Mucosa of stomach (tissue), 1 donor: Measurements from ENCODE around the gene TMEM117.

ENCODE experiments used
- H3K27me3 ChIP-seq: one replicate; pipeline ENCODE4 v1.7.0; 2013; ENCODE audit warnings: mild to moderate bottlenecking, low read length; ENCODE audit not compliant: control insufficient read depth, insufficient read depth
- H3K36me3 ChIP-seq: one replicate; pipeline ENCODE4 v1.7.0; 2013; ENCODE audit warnings: low read length; ENCODE audit not compliant: control insufficient read depth, insufficient read depth
- H3K4me1 ChIP-seq: one replicate; pipeline ENCODE4 v1.7.0; 2013; ENCODE audit warnings: mild to moderate bottlenecking, low read length; ENCODE audit not compliant: control insufficient read depth, insufficient read depth
- H3K4me3 ChIP-seq: one replicate; pipeline ENCODE4 v1.7.0; 2013; ENCODE audit warnings: low read length
- H3K9ac ChIP-seq: one replicate; pipeline ENCODE4 v1.7.0; 2013; ENCODE audit warnings: mild to moderate bottlenecking, low read length, moderate library complexity
- H3K9me3 ChIP-seq: one replicate; pipeline ENCODE4 v1.7.0; 2013; ENCODE audit warnings: mild to moderate bottlenecking, low read length, moderate library complexity; ENCODE audit not compliant: control insufficient read depth
- donor health status: Pancreatic carcinoma.

The TMEM117 gene

DNA sequence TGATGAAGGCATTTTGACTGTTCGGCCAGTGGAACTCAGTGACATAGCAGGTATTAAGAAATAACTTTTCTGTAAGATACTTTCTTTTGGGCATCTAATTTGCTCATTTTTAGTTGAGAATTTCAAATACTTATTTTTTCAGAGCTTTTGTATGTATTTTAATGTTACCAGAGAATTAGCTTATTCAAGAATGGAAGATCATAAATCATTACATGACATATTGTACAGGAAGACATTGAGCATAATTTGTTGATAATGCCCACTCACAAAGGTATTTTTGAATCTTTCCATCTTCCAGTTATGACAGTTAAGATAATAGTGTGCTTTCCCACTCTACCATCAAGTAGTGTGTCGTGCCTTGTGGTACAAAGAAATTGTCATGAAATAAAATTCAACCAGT is 36.5 kb downstream of the TMEM117 start:
- no peaks in the 10 kb centered on the region for H3K4me1 ChIP-seq
- no peaks in the 10 kb centered on the region for H3K27me3 ChIP-seq
- no peaks in the 10 kb centered on the region for H3K36me3 ChIP-seq
- no peaks in the 10 kb centered on the region for H3K9me3 ChIP-seq
- H3K9ac ChIP-seq, result no peak overlapping the region
- H3K4me3 ChIP-seq, result no peak overlapping the region

DNA sequence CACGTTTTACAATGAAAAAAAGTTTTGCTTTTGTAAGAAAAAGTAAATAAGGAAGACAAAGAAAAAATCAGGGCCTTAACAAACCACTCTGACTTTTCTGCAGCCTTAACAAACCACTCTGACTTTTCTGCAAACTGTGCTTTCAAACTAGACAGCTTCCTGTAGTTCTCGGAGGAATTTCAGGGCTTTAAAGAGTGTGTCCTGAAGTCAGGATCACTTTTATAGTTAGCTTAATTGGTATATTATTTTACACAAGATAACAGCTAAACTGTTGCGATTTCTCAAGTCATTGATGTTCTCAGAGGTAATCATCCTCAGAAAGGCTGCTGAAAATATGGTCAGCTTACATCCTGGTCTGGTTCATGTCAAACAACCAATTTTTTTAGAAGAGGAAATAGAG is 42.2 kb downstream of the TMEM117 start:
- H3K9ac ChIP-seq, result no peak overlapping the region

DNA sequence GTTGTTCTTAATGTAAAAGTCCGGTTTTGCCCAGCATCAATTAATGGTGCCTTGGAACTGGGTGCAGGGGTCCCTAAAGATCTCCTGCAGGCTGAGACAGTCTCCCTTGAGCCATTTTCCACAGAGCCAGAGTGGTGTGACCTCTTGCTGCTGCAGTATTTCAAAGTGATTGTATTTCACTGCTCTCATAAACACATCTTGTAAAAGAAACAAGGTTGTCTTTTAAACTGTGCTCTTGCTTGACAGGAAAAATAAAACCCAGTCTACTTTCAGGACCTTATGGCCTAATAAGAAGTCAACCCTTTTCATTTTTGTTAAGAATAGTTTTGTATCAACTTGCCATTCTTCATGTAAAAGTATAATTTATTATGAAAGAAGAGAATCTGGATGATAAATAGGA is 44.7 kb downstream of the TMEM117 start:
- Histone ChIP-seq H3K4me3 (no peak overlapping the region), H3K27me3 (no peaks in the 10 kb centered on the region), H3K9me3 (no peaks in the 10 kb centered on the region), H3K36me3 (no peaks in the 10 kb centered on the region), H3K9ac (no peak overlapping the region), H3K4me1 (no peaks in the 10 kb centered on the region)

More for the DNA sequence above, 42.2 kb downstream of the TMEM117 start:
- H3K27me3 ChIP-seq, result no peaks in the 10 kb centered on the region
- H3K4me1 ChIP-seq, result no peaks in the 10 kb centered on the region
- no peaks in the 10 kb centered on the region for H3K9me3 ChIP-seq
- H3K4me3 ChIP-seq, result no peak overlapping the region
- no peaks in the 10 kb centered on the region for H3K36me3 ChIP-seq

DNA sequence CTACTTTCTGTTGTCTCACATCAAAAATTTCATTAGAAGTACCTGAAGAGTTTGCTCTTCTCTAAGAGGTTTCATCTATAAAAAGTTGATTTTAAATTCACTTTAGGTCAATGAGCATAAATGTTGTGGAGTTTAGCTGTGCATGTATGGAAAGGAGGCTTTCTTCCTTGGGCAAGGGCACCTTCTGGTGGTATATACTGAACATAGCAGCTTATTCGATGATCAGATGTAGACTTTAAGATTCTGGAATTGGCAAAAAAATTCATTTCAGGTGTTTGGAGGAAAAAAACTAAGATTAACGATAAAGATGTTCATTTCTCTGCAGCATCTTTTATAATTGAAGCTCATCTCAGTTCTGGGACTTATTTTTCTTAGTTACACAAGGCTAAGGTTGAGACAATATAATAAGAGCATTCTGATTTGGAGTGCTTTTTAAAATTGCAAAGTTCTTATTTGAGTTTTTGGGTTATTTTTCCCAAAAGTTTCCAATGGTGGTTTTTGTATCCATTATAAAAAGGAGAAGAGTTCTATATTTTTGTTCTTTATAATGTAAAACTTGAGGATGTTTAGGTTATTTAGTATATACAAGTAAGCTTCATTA is 46.8 kb downstream of the TMEM117 start:
- Histone ChIP-seq H3K36me3 (no peaks in the 10 kb centered on the region), H3K9ac (no peak overlapping the region), H3K27me3 (no peaks in the 10 kb centered on the region), H3K4me3 (no peak overlapping the region), H3K4me1 (no peaks in the 10 kb centered on the region), H3K9me3 (no peaks in the 10 kb centered on the region)

DNA sequence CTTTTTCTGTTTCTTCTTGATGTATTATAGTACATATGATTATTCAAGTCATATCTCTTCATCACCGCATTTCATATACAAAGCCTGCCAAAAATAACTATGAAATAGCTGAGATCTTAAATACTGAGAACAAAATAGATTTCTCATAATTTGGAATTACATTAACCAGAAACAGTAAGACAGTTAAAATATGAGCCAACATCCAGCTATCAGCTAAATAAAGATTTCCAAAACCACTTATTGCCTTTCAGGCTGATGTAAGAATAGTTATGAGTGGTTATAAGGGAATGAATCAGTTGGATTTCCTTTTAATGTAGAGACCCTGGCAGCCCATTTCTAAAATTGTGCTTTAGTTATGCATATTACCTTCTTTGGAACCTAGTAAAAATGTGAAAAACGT is 47.4 kb downstream of the TMEM117 start:
- H3K4me3 ChIP-seq, result no peak overlapping the region
- no peaks in the 10 kb centered on the region for H3K4me1 ChIP-seq
- H3K36me3 ChIP-seq, result no peaks in the 10 kb centered on the region
- no peak overlapping the region for H3K9ac ChIP-seq
- no peaks in the 10 kb centered on the region for H3K9me3 ChIP-seq
- no peaks in the 10 kb centered on the region for H3K27me3 ChIP-seq

DNA sequence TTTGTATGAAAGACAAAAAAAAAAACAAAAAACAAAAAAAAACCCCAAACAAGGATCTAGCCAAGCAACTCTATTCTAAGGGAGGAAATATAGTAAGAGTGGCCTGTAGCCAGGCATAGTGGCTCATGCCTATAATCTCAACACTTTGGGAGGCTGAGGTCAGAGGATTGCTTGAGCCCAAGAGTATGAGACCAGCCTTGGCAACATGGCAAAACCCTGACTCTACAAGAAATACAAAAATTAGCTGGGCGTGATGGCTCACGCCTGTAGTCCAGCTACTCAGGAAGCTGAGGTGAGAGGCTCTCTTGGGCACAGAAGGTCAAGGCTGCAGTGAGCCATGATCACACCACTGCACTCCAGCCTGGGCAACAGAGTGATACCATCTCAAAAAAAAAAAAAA is 47.9 kb downstream of the TMEM117 start:
- no peak overlapping the region for H3K4me3 ChIP-seq
- no peaks in the 10 kb centered on the region for H3K36me3 ChIP-seq
- H3K9ac ChIP-seq, result no peak overlapping the region
- no peaks in the 10 kb centered on the region for H3K9me3 ChIP-seq
- no peaks in the 10 kb centered on the region for H3K4me1 ChIP-seq
- H3K27me3 ChIP-seq, result no peaks in the 10 kb centered on the region

DNA sequence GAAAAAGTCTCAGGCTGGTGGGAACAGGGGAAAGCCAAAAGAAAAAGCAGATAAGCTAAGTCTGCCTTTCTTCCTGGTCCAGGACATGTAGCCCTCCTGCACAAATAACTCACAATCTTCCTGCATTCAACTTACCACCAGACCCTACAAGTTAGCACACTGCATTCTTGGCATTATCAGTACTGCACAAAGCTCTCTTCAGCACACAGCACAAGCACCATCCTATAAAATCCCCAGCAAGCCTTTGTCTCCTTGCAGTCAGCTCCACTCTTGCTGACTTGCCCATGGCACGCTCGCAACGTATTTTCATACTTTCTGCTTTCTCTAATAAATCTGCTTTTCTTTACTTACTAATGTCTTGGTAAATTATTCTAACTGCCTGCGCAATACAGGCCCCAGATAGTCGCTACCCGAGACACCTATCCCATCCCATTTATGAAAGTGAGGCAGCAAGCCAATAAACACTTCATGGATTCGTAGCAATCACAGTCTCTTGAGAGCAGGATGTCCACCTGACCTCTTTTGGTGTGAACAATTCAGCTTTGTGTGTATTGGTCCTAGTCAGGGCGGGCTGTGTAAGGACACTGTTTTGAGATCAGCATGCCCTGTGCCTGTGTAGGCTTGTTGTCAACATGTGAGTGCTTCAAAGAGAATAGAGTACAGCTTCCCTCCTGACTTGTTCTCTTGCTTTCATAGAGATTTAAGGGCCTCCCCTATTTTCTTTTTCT is 49.0 kb downstream of the TMEM117 start:
- Histone ChIP-seq H3K27me3 (no peaks in the 10 kb centered on the region), H3K4me1 (no peaks in the 10 kb centered on the region), H3K9ac (no peak overlapping the region), H3K36me3 (no peaks in the 10 kb centered on the region), H3K4me3 (no peak overlapping the region), H3K9me3 (no peaks in the 10 kb centered on the region)

DNA sequence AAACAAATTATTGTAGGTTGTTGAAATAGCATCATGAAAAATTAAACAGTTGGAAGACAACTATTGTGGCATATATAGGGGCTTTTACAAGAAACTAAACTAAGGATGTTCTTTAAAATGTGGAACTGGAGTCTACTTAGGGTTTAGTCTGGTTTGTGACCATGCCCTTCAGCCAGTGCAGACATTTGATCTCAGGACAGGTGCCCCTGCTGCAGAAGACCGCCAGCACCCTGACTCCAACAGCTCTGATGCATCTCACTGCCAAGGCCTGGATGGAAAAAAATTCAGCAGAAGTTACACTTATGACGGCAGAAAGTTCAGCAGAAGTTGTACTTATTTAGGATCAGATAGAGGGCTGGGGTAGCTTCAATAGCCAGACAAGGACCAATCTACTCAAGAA is 51.5 kb downstream of the TMEM117 start:
- Histone ChIP-seq H3K36me3 (no peaks in the 10 kb centered on the region), H3K9me3 (no peaks in the 10 kb centered on the region), H3K27me3 (no peaks in the 10 kb centered on the region), H3K9ac (no peak overlapping the region), H3K4me1 (no peaks in the 10 kb centered on the region), H3K4me3 (no peak overlapping the region)

DNA sequence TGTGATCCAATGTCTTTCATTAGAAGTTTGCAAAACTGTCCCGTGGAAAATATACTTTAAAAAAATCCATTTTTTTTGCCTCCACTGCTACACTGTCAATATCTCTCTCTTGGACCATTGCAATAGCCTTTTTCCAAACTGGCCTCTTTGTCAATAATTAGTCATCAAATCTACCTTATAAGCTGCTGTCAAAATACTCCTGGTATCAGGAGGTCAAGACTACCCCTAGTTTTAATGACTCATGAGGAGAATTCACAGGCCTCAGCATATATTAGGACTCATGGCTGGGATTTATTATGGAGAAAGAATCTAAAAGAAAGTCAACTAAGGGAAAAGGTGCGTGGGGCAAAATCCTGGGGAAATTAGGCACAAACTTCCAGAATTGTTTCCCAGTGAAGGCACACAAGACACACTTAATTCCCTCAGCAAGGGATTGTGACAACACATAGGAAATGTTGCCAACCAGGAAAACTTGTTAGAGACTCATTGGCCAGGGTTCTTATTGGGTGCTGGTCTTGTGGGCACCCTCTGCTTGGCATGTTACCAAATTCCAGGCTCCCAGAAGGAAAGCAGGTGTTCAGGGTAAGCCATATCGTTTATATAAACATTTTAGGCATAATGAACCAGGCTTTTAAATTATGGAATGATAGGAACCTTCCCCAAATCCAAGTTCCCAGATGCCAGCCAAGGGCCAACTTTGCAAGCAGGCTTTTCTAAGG is 56.1 kb downstream of the TMEM117 start:
- no peak overlapping the region for H3K9ac ChIP-seq
- H3K9me3 ChIP-seq, result no peaks in the 10 kb centered on the region

DNA sequence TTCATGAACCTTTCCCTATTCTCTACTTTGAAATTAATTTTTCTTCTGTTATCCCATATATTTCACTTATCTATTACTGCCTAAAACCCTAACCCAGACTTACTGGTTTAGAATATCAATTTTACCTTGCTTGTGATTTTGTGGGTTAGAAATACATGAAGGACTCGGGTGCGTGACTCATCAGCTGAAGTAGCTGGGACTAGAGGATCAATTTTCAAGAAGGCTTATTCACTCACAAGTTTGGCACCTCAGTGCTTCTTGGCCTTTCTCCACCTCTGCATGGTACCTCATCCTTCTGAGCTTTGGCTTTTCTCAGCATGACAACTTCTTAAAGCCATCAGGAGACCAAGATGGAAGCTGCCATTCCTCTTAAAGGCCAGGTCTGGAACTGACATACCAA is 57.8 kb downstream of the TMEM117 start:
- no peak overlapping the region for H3K9ac ChIP-seq
- no peaks in the 10 kb centered on the region for H3K27me3 ChIP-seq
- no peaks in the 10 kb centered on the region for H3K4me1 ChIP-seq
- no peaks in the 10 kb centered on the region for H3K36me3 ChIP-seq
- H3K9me3 ChIP-seq, result no peaks in the 10 kb centered on the region
- H3K4me3 ChIP-seq, result no peak overlapping the region

More for the DNA sequence above, 56.1 kb downstream of the TMEM117 start:
- Histone ChIP-seq H3K27me3 (no peaks in the 10 kb centered on the region), H3K36me3 (no peaks in the 10 kb centered on the region), H3K4me3 (no peak overlapping the region), H3K4me1 (no peaks in the 10 kb centered on the region)

DNA sequence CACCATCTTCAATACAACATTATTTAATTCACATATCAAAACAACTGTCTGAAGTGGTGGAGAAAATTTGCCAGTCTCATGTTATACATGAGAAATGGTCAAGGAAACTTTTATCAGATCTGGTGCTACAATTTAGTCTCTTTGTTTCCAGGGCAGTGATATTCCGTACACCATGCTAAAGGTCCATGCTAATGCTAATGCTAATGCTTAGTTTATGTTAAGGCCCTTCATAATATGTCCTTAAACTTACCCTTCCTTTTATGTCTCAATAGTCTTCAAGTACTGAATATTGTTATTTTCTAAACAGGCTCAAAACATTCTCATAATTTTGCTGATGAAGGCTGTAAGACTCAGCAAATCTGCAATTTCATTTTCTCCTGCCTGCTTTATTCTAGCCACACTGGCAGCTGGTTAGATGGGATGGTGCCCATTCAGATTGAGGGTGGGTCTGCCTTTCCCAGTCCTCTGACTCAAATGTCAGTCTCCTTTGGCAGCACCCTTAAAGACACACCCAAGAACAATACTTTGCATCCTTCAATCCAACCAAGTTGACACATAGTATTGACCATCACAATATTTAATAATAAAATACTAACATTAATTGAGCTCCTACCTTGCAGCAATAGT is 59.8 kb downstream of the TMEM117 start:
- no peak overlapping the region for H3K4me3 ChIP-seq
- no peaks in the 10 kb centered on the region for H3K4me1 ChIP-seq
- H3K9me3 ChIP-seq, result no peaks in the 10 kb centered on the region
- H3K36me3 ChIP-seq, result no peaks in the 10 kb centered on the region
- H3K9ac ChIP-seq, result no peak overlapping the region
- no peaks in the 10 kb centered on the region for H3K27me3 ChIP-seq

DNA sequence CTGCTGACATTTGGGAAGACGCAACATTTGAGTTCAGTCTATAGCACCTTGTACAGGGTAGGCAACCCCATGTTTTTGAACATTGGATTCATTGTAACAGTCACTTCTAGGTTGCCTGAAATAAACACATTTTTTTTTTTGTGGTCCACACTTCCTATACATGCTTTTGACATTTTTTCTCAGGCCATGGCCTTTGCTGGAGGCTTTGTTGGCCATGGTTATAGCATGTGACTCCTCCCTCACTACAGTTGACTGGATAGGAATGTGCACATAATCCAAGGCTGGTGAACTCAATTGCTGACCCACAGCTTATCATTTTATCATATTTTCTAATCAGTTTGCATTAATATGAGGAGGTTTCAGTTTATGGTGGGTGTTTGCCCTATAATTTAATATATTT is 60.6 kb downstream of the TMEM117 start:
- no peak overlapping the region for H3K4me3 ChIP-seq

More for the DNA sequence above, 60.6 kb downstream of the TMEM117 start:
- H3K9me3 ChIP-seq, result no peaks in the 10 kb centered on the region
- no peaks in the 10 kb centered on the region for H3K4me1 ChIP-seq
- no peaks in the 10 kb centered on the region for H3K36me3 ChIP-seq
- no peak overlapping the region for H3K9ac ChIP-seq
- no peaks in the 10 kb centered on the region for H3K27me3 ChIP-seq
